ENCODE measurements around the gene MMP20. TPM values are rescaled to one million over a fixed set of nuclear protein-coding genes. Genes with fewer than 3 reads are reported as not detected.

Gene MMP20
- total RNA-seq, 2 donors from 2014 or later, result not detected

DNA sequence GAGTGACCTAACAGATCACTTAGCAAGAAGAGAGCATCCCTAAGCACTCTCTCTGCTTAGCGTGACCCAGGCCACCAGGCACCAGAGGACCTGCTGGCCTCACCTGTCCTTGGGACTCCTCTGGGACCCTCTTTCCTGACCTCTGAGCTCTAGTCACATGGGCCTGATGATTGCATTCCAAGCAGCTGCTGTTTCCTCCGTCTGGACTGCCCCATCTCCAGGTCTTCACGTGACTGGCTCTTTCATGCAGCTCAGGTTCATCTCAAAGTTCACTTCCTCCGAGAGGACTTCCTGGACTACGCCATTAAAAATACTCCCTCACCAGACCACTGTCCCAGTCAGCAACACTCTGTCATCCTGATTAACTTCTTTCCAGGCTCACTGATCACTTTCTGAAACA lies 2.9 kb downstream of the MMP20 start:
- Histone ChIP-seq H3K9ac (ENCODE audit: extremely low read depth, low read length, poor library complexity, severe bottlenecking) (no peak overlapping the region), H3K36me3 (ENCODE audit: control insufficient read depth, insufficient read depth, low read length) (no peaks in the 10 kb centered on the region), H3K4me3 (ENCODE audit: low read length) (no peak overlapping the region), H3K27ac (ENCODE audit: low read depth, low read length) (no peak overlapping the region), H3K9me3 (ENCODE audit: control insufficient read depth, low read length) (no peaks in the 10 kb centered on the region), H3K27me3 (ENCODE audit: control insufficient read depth, insufficient read depth, low read length, poor library complexity, severe bottlenecking) (peaks cover 5% of the 10 kb centered on the region), H3K4me1 (ENCODE audit: control insufficient read depth, insufficient read depth, low read length) (peaks cover 3% of the 10 kb centered on the region)
- H3K9me3 Mint-ChIP-seq, result no peaks in the 10 kb centered on the region
- no peaks in the 10 kb centered on the region for H3K27me3 Mint-ChIP-seq (ENCODE audit: insufficient read depth)
- WGBS, 2 experiments (ENCODE audit: insufficient coverage in 1 of 2, insufficient read length in 1 of 2), result 97 to 98% methylated on average over 5 of the region's 5 CpGs
- no peak overlapping the region for H3K4me3 Mint-ChIP-seq
- H3K4me1 Mint-ChIP-seq, result peaks cover 14% of the 10 kb centered on the region
- H3K27ac Mint-ChIP-seq, result no peak overlapping the region
- no peak for DNase-seq
- no peaks in the 10 kb centered on the region for H3K36me3 Mint-ChIP-seq (ENCODE audit: low read depth)
- TF ChIP-seq, protein P1, sequence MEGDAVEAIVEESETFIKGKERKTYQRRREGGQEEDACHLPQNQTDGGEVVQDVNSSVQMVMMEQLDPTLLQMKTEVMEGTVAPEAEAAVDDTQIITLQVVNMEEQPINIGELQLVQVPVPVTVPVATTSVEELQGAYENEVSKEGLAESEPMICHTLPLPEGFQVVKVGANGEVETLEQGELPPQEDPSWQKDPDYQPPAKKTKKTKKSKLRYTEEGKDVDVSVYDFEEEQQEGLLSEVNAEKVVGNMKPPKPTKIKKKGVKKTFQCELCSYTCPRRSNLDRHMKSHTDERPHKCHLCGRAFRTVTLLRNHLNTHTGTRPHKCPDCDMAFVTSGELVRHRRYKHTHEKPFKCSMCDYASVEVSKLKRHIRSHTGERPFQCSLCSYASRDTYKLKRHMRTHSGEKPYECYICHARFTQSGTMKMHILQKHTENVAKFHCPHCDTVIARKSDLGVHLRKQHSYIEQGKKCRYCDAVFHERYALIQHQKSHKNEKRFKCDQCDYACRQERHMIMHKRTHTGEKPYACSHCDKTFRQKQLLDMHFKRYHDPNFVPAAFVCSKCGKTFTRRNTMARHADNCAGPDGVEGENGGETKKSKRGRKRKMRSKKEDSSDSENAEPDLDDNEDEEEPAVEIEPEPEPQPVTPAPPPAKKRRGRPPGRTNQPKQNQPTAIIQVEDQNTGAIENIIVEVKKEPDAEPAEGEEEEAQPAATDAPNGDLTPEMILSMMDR (conservative IDR thresholded peaks at IDR 0.05), result no peak

DNA sequence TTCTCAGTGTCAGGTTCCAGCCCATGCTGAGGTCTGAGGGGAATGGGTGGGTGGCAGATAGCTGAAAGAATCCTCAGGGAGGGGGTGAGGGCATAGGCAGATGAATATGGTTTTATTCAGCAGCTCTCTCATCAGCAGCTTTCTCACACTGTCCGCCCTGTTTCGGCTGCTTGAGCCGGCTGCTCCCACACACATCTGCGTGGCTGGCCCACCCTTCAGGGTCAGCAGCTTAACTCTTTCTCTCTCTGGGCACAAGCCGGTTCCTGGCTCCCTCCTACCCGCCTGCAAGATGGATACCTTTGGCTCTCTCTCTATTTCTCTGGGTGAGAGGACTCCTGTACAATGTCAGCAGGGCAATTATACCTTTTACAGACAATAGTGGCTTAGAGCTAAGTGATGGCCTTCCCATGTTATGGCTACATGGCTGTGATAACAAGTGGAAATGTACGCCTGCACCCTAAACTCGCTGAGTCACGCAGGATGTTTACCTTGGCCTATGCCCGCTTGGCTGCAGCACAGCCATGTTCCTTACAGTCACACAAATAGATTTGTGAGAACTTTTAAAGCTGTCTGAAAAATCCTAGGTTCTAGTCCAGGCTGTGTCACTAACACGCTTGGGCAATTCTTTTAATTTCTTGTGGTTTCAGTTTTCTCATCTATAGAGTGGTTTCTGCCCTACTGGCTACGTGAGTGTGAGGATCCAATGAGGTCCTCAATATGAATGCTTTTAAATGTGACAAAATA lies 4.1 kb downstream of the MMP20 start:
- no peak overlapping the region for H3K4me3 Mint-ChIP-seq
- Histone ChIP-seq H3K27ac (ENCODE audit: low read depth, low read length) (no peak overlapping the region), H3K27me3 (ENCODE audit: control insufficient read depth, insufficient read depth, low read length, poor library complexity, severe bottlenecking) (peaks cover 5% of the 10 kb centered on the region), H3K4me1 (ENCODE audit: control insufficient read depth, insufficient read depth, low read length) (peaks cover 4% of the 10 kb centered on the region), H3K36me3 (ENCODE audit: control insufficient read depth, insufficient read depth, low read length) (no peaks in the 10 kb centered on the region), H3K9ac (ENCODE audit: extremely low read depth, low read length, poor library complexity, severe bottlenecking) (no peak overlapping the region), H3K4me3 (ENCODE audit: low read length) (no peak overlapping the region), H3K9me3 (ENCODE audit: control insufficient read depth, low read length) (no peaks in the 10 kb centered on the region)
- H3K27ac Mint-ChIP-seq, result no peak overlapping the region
- peaks cover 16% of the 10 kb centered on the region for H3K4me1 Mint-ChIP-seq
- 92 to 95% methylated on average over 8 to 12 of the region's 12 CpGs for WGBS, 2 experiments (ENCODE audit: insufficient coverage in 1 of 2, insufficient read length in 1 of 2)
- DNase-seq, result no peak
- H3K9me3 Mint-ChIP-seq, result no peaks in the 10 kb centered on the region
- H3K27me3 Mint-ChIP-seq (ENCODE audit: insufficient read depth), result no peaks in the 10 kb centered on the region
- TF ChIP-seq, protein P1 (conservative IDR thresholded peaks at IDR 0.05), result no peak
- H3K36me3 Mint-ChIP-seq (ENCODE audit: low read depth), result no peaks in the 10 kb centered on the region

DNA sequence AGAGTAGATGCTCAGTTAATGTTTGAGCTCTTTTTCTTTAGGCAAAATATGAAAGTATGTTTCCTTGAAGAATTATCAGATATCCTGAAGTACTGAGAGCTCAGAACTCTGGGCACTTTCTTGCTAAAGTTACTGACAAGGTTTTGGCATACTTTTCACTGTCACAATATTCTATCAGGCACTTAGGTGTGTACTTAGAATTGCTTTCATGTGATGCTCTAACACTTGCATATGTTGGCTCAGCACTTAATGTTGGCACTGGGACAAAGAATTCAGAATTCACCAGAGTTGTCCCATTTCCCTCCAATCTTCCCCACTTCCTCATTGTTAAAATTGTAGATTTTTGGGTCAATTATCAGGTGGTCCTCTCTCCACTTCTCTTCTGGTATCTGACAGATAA lies 5.0 kb downstream of the MMP20 start:
- Histone ChIP-seq H3K27ac (ENCODE audit: low read depth, low read length) (no peak overlapping the region), H3K36me3 (ENCODE audit: control insufficient read depth, insufficient read depth, low read length) (no peaks in the 10 kb centered on the region), H3K27me3 (ENCODE audit: control insufficient read depth, insufficient read depth, low read length, poor library complexity, severe bottlenecking) (peaks cover 5% of the 10 kb centered on the region), H3K9me3 (ENCODE audit: control insufficient read depth, low read length) (no peaks in the 10 kb centered on the region), H3K9ac (ENCODE audit: extremely low read depth, low read length, poor library complexity, severe bottlenecking) (no peak overlapping the region), H3K4me1 (ENCODE audit: control insufficient read depth, insufficient read depth, low read length) (peaks cover 9% of the 10 kb centered on the region), H3K4me3 (ENCODE audit: low read length) (no peak overlapping the region)
- H3K27me3 Mint-ChIP-seq (ENCODE audit: insufficient read depth), result no peaks in the 10 kb centered on the region
- H3K27ac Mint-ChIP-seq, result no peak overlapping the region
- no peaks in the 10 kb centered on the region for H3K9me3 Mint-ChIP-seq
- no peaks in the 10 kb centered on the region for H3K36me3 Mint-ChIP-seq (ENCODE audit: low read depth)
- H3K4me3 Mint-ChIP-seq, result no peak overlapping the region
- TF ChIP-seq, protein P1 (conservative IDR thresholded peaks at IDR 0.05), result no peak
- H3K4me1 Mint-ChIP-seq, result peaks cover 16% of the 10 kb centered on the region
- DNase-seq, result no peak

Measured in endodermal cell (in vitro differentiated cells).